HepG2 (cell line): Measurements from ENCODE around the gene CDH22. TPM values are rescaled to one million over a fixed set of nuclear protein-coding genes. Genes with fewer than 3 reads are reported as not detected.

Experiments
- ATAC-seq: fragments of 200-7000 bp; cut with Tn5 transposase; 3 replicates; pipeline ENCODE4 v1.9.1; 2020; ENCODE audit warnings: mild to moderate bottlenecking, moderate library complexity
- BruUV-seq: library from RNA; stranded (reverse); fragments of 400-500 nt; replicated peaks from 2 replicates; lab custom pipeline; 2021; lab: Mats Ljungman, UMichigan
- CTCF ChIA-PET: fragments of 300-600 bp; formaldehyde crosslinking; extraction: SDS; loops from one replicate; lab custom pipeline; 2021; ENCODE audit warnings: low total read pairs, inconsistent platforms, low intra/inter-chr PET ratio; lab: Yijun Ruan, JAX
- POLR2A ChIA-PET: fragments of 350-600 bp; sonication (Branson Sonifier 250); formaldehyde crosslinking; loops from one replicate; lab custom pipeline; 2020; ENCODE audit warnings: antibody characterized with exemption, inconsistent platforms; lab: Yijun Ruan, JAX
- DNase-seq: peaks from one replicate; pipeline ENCODE4 v3.0.0-alpha.2; 2015; ENCODE audit warnings: low spot score
- FAIRE-seq: peaks from 3 replicates; lab custom pipeline; 2011; peaks lifted over from hg19 to GRCh38; lab: Jason Lieb, UNC
- H2AFZ ChIP-seq: one replicate; pipeline ENCODE4 v1.6.1; 2011; ENCODE audit warnings: low read length, inconsistent platforms
- H3K27ac ChIP-seq: fragments of 300-600 bp; 3 replicates; pipeline ENCODE4 v1.8.0; 2011; ENCODE audit warnings: mixed run types, mild to moderate bottlenecking, mixed read lengths, low read length, inconsistent platforms; ENCODE audit not compliant: insufficient read depth; ENCODE audit errors: extremely low read length
- H3K27me3 ChIP-seq, 2 experiments: fragments of 200-600 bp in 1 of 2; 2 replicates in 1 of 2; 3 replicates in 1 of 2; pipeline versions ENCODE4 v1.6.0 to v1.8.0; 2011; ENCODE audit warnings: low read length in 2 of 2, mild to moderate bottlenecking in 2 of 2, moderate library complexity in 2 of 2, inconsistent platforms in 1 of 2; ENCODE audit not compliant: insufficient read depth in 2 of 2, control insufficient read depth in 1 of 2
- H3K36me3 ChIP-seq, 2 experiments: fragments of 200-600 bp in 1 of 2; replicated peaks in 1 of 2; 2 replicates in 1 of 2; 3 replicates in 1 of 2; pipeline versions ENCODE4 v1.5.1 to v1.8.0; 2011; ENCODE audit warnings: low read length in 2 of 2, inconsistent platforms in 1 of 2; ENCODE audit not compliant: insufficient read depth in 2 of 2, control insufficient read depth in 1 of 2
- H3K4me1 ChIP-seq: 2 replicates; pipeline ENCODE4 v1.5.1; 2012; ENCODE audit warnings: low read length, inconsistent platforms; ENCODE audit not compliant: insufficient read depth
- H3K4me2 ChIP-seq: 2 replicates; pipeline ENCODE4 v1.6.0; 2011; ENCODE audit warnings: low read depth, low read length, inconsistent platforms
- H3K4me3 ChIP-seq, 3 experiments: fragments of 200-600 bp in 1 of 3; sonication (generic), shearing (Covaris generic) in 1 of 3; replicated peaks in 1 of 3; 2 replicates each; pipeline ENCODE4 v1.5.1; 2011 to 2016; ENCODE audit warnings: low read length in 3 of 3, inconsistent platforms in 2 of 3, low read depth in 2 of 3, mild to moderate bottlenecking in 2 of 3, control low read depth in 1 of 3, mixed read lengths in 1 of 3; ENCODE audit not compliant: insufficient read depth in 1 of 3
- H3K79me2 ChIP-seq: one replicate; pipeline ENCODE4 v1.6.1; 2011; ENCODE audit warnings: low read length, inconsistent platforms; ENCODE audit not compliant: insufficient read depth
- H3K9ac ChIP-seq: 2 replicates; pipeline ENCODE4 v1.6.0; 2011; ENCODE audit warnings: mild to moderate bottlenecking, low read depth, low read length, inconsistent platforms; ENCODE audit not compliant: insufficient read depth
- H3K9me3 ChIP-seq: 2 replicates; pipeline ENCODE4 v1.5.1; 2012; ENCODE audit warnings: mild to moderate bottlenecking, low read length
- H4K20me1 ChIP-seq: 2 replicates; pipeline ENCODE4 v1.6.0; 2011; ENCODE audit warnings: inconsistent platforms, mild to moderate bottlenecking, low read length, moderate library complexity; ENCODE audit not compliant: insufficient read depth
- BCL6 ChIP-seq: IDR thresholded peaks from 2 replicates; pipeline ENCODE4 v1.6.1; 2016; ENCODE audit warnings: missing genetic modification reagents, missing compliant biosample characterization
- ZNF20 ChIP-seq: sonication (generic); formaldehyde crosslinking; IDR thresholded peaks from 2 replicates; pipeline ENCODE4 v1.4.0; 2020; ENCODE audit warnings: mild to moderate bottlenecking, moderate library complexity, missing genetic modification reagents
- WGBS: methylation state at CpG from one replicate; pipeline ENCODE4 v1.1.6; 2017; ENCODE audit warnings: low lambda C conversion rate; 5-methylcytosine and 5-hydroxymethylcytosine counted together
- in situ Hi-C: cut with HindIII; loops from 2 replicates; pipeline ENCODE4 v1.10.0; 2017; ENCODE audit warnings: low pct_unique_long_range_greater_than_20kb; ENCODE audit not compliant: extremely low pct_ligation_motif_present
- intact Hi-C: fragments of 100-400 bp; cut with micrococcal nuclease; formaldehyde crosslinking; loops from one replicate; pipeline ENCODE4 v1.10.0; 2022; ENCODE audit not compliant: unreplicated experiment
- polyA plus RNA-seq, 8 experiments: library from polyadenylated mRNA; depleted of rRNA in 3 of 8; stranded (reverse) in 7 of 8; unstranded in 1 of 8; fragments of >200 nt; fragmentation: Illumina TruSeq in 4 of 8; extraction: Trizol in 4 of 8; gene quantifications; 2 replicates each; pipeline versions ENCODE4 v1.2.1 to v1.2.3, GENCODE V29; 2011 to 2016; ENCODE audit warnings: low read depth in 4 of 8, missing spikeins in 1 of 8, mixed read lengths in 1 of 8; ENCODE audit not compliant: insufficient read depth in 1 of 8
- total RNA-seq, 5 experiments: library from RNA; depleted of rRNA; stranded (reverse); fragments of >200 nt; fragmentation: Illumina TruSeq; extraction: Trizol; gene quantifications; 2 replicates each; pipeline ENCODE4 v1.2.3, GENCODE V29; 2016; ENCODE audit warnings: low read depth in 1 of 5
- TF ChIP-seq, protein P1 (sequence below): sonication (generic); formaldehyde crosslinking; IDR thresholded peaks from 2 replicates; pipeline ENCODE4 v1.8.1; 2023; ENCODE audit warnings: mild to moderate bottlenecking, missing genetic modification reagents
- TF ChIP-seq, protein P2 (sequence below): sonication (generic); formaldehyde crosslinking; IDR thresholded peaks from 2 replicates; pipeline ENCODE4 v1.4.0; 2020; ENCODE audit warnings: missing genetic modification reagents, borderline replicate concordance
- TF ChIP-seq, protein P3 (sequence below): sonication (generic); formaldehyde crosslinking; IDR thresholded peaks from 2 replicates; pipeline ENCODE4 v1.4.0; 2020; ENCODE audit warnings: mild to moderate bottlenecking, low read depth, missing genetic modification reagents
- TF ChIP-seq, protein P4 (sequence below): sonication (generic); formaldehyde crosslinking; IDR thresholded peaks from 2 replicates; pipeline ENCODE4 v1.4.0; 2020; ENCODE audit warnings: mild to moderate bottlenecking, missing genetic modification reagents

The CDH22 gene
- total and polyA plus RNA-seq, 2 of the 13 experiments (the other 11 are each of a cell fraction or from before 2014, with no cell fraction given), result not detected

DNA sequence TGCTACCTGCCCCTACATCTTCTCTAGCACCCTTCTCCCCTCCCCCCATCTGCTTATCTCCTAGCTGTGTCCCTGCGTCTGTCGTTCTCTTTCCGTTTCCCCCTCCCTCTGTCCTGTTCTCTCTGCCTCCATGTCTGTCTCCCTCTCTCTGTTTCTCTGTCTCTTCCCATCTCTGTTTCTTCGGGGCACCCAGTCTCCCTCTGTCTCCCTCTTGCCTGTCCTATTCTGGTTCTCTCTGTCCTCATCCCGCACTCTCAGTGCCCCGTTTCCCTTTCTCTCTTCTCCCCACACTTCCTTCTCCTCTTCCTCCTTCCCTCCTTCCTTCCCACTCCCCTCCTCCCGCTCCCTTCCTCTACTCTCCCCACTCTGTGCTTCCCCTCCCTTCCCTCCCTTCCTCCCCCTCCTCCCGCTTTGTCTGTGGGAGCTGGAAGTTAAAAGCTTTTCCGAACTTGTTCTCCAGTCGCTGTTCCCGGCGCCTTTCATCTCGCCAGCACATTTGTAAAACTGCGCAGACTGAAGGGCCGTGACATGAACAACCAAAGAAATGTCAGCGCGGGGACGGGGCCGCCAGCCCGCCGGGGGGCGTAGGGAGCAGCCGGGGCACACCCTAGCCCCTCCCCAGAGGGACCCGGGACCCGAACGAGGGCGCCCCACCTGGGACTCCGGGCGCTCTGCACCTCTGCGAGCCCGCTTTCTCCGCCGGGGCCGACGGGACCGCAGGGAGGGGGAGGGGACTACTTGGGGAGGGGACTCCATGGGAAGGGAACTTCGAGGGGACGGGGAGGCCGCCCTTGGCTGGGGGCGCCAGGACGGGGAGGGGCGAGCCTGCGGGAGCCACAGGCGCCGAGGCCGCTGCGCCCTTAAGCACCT is 4.0 kb upstream of the CDH22 start:
- no TSS peak for BruUV-seq
- POLR2A ChIA-PET, result interaction anchor here (0.8 kb wide), 1 partner anchor 95 kb away, joined by 3 read pairs; no protein-coding TSS in a partner anchor
- ATAC-seq (peak; percentile 32), DNase-seq (peak; percentile 24), FAIRE-seq (no peak)
- Histone ChIP-seq H3K9ac (no peak overlapping the region), H3K4me2 (peak overlapping the region; percentile 13; the same call in 1 of the 2 replicates), H3K79me2 (no peaks in the 10 kb centered on the region), H3K27ac (no peak overlapping the region), H3K4me3 (peak overlapping the region in 1 of 3 experiments; percentile 30; a peak in 1 of 6 replicates), H3K36me3 (no peaks in the 10 kb centered on the region), H3K4me1 (peaks cover 21% of the 10 kb centered on the region), H4K20me1 (no peaks in the 10 kb centered on the region), H2AFZ (no peak overlapping the region), H3K9me3 (no peaks in the 10 kb centered on the region), H3K27me3 (peaks cover 22 to 92% of the 10 kb centered on the region in 2 experiments)
- in situ Hi-C loops, result no loop called here
- 4% methylated on average over 38 of the region's 47 CpGs for WGBS
- CTCF ChIA-PET, result no interaction called here
- intact Hi-C loops, result no loop called here
- TF ChIP-seq BCL6 (CRISPR knock-in tag) (no peak), ZNF20 (CRISPR knock-in tag) (no peak)
- TF ChIP-seq, protein P1, sequence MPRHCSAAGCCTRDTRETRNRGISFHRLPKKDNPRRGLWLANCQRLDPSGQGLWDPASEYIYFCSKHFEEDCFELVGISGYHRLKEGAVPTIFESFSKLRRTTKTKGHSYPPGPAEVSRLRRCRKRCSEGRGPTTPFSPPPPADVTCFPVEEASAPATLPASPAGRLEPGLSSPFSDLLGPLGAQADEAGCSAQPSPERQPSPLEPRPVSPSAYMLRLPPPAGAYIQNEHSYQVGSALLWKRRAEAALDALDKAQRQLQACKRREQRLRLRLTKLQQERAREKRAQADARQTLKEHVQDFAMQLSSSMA (CRISPR knock-in tag), result no peak
- TF ChIP-seq, protein P2, sequence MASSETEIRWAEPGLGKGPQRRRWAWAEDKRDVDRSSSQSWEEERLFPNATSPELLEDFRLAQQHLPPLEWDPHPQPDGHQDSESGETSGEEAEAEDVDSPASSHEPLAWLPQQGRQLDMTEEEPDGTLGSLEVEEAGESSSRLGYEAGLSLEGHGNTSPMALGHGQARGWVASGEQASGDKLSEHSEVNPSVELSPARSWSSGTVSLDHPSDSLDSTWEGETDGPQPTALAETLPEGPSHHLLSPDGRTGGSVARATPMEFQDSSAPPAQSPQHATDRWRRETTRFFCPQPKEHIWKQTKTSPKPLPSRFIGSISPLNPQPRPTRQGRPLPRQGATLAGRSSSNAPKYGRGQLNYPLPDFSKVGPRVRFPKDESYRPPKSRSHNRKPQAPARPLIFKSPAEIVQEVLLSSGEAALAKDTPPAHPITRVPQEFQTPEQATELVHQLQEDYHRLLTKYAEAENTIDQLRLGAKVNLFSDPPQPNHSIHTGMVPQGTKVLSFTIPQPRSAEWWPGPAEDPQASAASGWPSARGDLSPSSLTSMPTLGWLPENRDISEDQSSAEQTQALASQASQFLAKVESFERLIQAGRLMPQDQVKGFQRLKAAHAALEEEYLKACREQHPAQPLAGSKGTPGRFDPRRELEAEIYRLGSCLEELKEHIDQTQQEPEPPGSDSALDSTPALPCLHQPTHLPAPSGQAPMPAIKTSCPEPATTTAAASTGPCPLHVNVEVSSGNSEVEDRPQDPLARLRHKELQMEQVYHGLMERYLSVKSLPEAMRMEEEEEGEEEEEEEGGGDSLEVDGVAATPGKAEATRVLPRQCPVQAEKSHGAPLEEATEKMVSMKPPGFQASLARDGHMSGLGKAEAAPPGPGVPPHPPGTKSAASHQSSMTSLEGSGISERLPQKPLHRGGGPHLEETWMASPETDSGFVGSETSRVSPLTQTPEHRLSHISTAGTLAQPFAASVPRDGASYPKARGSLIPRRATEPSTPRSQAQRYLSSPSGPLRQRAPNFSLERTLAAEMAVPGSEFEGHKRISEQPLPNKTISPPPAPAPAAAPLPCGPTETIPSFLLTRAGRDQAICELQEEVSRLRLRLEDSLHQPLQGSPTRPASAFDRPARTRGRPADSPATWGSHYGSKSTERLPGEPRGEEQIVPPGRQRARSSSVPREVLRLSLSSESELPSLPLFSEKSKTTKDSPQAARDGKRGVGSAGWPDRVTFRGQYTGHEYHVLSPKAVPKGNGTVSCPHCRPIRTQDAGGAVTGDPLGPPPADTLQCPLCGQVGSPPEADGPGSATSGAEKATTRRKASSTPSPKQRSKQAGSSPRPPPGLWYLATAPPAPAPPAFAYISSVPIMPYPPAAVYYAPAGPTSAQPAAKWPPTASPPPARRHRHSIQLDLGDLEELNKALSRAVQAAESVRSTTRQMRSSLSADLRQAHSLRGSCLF (CRISPR knock-in tag), result no peak
- TF ChIP-seq, protein P3, sequence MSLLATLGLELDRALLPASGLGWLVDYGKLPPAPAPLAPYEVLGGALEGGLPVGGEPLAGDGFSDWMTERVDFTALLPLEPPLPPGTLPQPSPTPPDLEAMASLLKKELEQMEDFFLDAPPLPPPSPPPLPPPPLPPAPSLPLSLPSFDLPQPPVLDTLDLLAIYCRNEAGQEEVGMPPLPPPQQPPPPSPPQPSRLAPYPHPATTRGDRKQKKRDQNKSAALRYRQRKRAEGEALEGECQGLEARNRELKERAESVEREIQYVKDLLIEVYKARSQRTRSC (CRISPR knock-in tag), result no peak
- TF ChIP-seq, protein P4, sequence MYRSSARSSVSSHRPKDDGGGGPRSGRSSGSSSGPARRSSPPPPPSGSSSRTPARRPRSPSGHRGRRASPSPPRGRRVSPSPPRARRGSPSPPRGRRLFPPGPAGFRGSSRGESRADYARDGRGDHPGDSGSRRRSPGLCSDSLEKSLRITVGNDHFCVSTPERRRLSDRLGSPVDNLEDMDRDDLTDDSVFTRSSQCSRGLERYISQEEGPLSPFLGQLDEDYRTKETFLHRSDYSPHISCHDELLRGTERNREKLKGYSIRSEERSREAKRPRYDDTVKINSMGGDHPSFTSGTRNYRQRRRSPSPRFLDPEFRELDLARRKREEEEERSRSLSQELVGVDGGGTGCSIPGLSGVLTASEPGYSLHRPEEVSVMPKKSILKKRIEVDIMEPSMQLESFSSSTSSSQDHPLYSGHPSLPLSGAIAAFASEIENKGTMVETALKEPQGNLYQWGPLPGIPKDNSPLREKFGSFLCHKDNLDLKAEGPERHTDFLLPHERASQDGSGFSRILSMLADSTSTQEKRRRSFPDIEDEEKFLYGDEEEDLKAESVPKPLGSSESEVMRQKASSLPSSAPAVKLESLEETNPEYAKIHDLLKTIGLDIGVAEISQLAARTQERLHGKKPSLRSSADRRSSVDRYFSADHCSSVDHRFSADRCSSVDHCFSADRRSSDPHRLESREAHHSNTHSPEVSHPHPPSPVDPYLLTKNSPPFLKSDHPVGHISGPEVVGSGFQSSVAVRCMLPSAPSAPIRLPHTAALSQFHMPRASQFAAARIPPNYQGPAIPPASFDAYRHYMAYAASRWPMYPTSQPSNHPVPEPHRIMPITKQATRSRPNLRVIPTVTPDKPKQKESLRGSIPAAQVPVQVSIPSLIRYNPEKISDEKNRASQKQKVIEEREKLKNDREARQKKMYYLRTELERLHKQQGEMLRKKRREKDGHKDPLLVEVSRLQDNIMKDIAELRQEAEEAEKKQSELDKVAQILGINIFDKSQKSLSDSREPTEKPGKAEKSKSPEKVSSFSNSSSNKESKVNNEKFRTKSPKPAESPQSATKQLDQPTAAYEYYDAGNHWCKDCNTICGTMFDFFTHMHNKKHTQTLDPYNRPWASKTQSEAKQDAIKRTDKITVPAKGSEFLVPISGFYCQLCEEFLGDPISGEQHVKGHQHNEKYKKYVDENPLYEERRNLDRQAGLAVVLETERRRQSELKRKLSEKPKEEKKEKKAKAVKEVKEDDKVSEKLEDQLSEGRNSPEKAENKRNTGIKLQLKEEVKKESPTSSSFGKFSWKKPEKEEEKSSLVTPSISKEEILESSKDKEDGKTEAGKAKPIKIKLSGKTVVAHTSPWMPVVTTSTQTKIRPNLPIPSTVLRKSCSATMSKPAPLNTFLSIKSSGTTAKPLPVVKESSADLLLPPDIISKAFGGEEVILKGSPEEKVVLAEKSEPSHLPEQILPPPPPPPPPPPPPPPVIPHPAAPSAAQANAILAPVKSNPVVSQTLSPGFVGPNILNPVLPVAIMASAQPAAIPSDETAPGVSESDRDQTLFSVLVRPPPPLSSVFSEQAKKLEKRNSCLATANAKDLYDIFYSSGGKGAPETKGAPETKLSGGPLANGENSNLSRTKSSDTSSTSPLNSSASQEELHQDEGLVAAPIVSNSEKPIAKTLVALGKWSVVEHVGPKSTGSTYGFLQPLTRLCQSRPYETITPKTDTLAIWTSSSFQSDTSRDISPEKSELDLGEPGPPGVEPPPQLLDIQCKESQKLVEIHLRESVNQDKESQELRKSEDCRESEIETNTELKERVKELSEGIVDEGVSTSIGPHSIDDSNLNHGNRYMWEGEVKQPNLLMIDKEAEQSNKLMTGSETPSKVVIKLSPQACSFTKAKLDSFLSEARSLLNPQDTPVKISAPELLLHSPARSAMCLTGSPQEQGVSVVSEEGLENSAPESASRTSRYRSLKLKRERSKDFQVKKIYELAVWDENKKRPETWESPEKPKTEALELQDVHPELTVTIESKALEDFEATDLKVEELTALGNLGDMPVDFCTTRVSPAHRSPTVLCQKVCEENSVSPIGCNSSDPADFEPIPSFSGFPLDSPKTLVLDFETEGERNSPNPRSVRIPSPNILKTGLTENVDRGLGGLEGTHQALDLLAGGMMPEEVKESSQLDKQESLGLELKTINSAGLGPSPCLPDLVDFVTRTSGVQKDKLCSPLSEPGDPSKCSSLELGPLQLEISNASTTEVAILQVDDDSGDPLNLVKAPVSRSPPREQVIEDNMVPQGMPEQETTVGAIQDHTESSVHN, result no peak
